Tibial nerve (tissue), 4 donors: Measurements from ENCODE around the gene IL1RL1. TPM values are rescaled to one million over a fixed set of nuclear protein-coding genes. Genes with fewer than 3 reads are reported as not detected.

Experiments used
- DNase-seq, 2 donors: peaks; one replicate each; pipeline ENCODE4 v3.0.0-alpha.2; 2019; ENCODE audit warnings: low spot score in 2 of 2
- H3K27ac ChIP-seq, 4 donors: fragments of 200-600 bp; sonication (generic) in 3 of 4; one replicate each; pipeline ENCODE4 v1.5.1; 2017 to 2019; ENCODE audit warnings: mild to moderate bottlenecking in 1 of 4
- H3K27me3 ChIP-seq, 2 donors: fragments of 200-600 bp; sonication (generic) in 1 of 2; one replicate each; pipeline versions ENCODE4 v1.5.1 to v1.6.0; 2017 to 2019
- H3K36me3 ChIP-seq, 3 donors: fragments of 200-600 bp; sonication (generic); one replicate each; pipeline ENCODE4 v1.5.1; 2018 to 2019
- H3K4me1 ChIP-seq, 4 donors: fragments of 200-600 bp; sonication (generic) in 3 of 4; one replicate each; pipeline ENCODE4 v1.5.1; 2017 to 2019
- H3K4me3 ChIP-seq, 4 donors: fragments of 200-600 bp; sonication (generic) in 3 of 4; one replicate each; pipeline ENCODE4 v1.5.1; 2017 to 2019; ENCODE audit warnings: mild to moderate bottlenecking in 1 of 4, moderate library complexity in 1 of 4
- H3K9me3 ChIP-seq, 4 donors: fragments of 200-600 bp; sonication (generic) in 3 of 4; one replicate each; pipeline ENCODE4 v1.5.1; 2017 to 2019
- EP300 ChIP-seq, 2 donors: sonication (generic); formaldehyde crosslinking; IDR thresholded peaks; one replicate each; pipeline ENCODE4 v1.6.1; 2017; ENCODE audit warnings: antibody characterized with exemption in 2 of 2, mild to moderate bottlenecking in 1 of 2
- POLR2A ChIP-seq, 2 donors: fragments of 450-650 bp; IDR thresholded peaks; one replicate each; pipeline ENCODE4 v1.6.1; 2017; ENCODE audit warnings: antibody characterized with exemption in 2 of 2, mild to moderate bottlenecking in 2 of 2, moderate library complexity in 2 of 2
- WGBS, 2 donors: methylation state at CpG; one replicate each; pipeline ENCODE4 v1.1.5; 2018; 5-methylcytosine and 5-hydroxymethylcytosine counted together
- total RNA-seq, 4 donors: library from RNA; depleted of rRNA; stranded (reverse); fragments of >200 nt; gene quantifications; one replicate each; pipeline ENCODE4 v1.1.0, GENCODE V29; 2016
- TF ChIP-seq, protein P1 (sequence below), 5 experiments: fragments of 200-600 bp in 3 of 5; fragments of 450-650 bp in 2 of 5; sonication (generic) in 3 of 5; IDR thresholded peaks; one replicate each; pipeline ENCODE4 v1.5.1; 2016 to 2019; ENCODE audit warnings: antibody characterized with exemption in 5 of 5, mild to moderate bottlenecking in 3 of 5, moderate library complexity in 2 of 5

The IL1RL1 gene
- total RNA-seq, 4 donors from 2014 or later: 3.9 to 17.7 (median 6.9) TPM

GRCh38 chr2:102344397-102344796 lies 33.0 kb downstream of the IL1RL1 start:
- no peaks in the 10 kb centered on the region for H3K27me3 ChIP-seq
- no peaks in the 10 kb centered on the region for H3K36me3 ChIP-seq
- no peak overlapping the region for H3K4me3 ChIP-seq
- DNase-seq: no peak
- no peak overlapping the region for H3K27ac ChIP-seq
- H3K4me1 ChIP-seq: no peaks in the 10 kb centered on the region
- H3K9me3 ChIP-seq: no peaks in the 10 kb centered on the region
- WGBS, 2 donors: 86 to 87% methylated on average over 3 of the region's 3 CpGs
- no peak for TF ChIP-seq POLR2A (IDR thresholded peaks at IDR 0.05)
- TF ChIP-seq EP300 (IDR thresholded peaks at IDR 0.05): no peak
- TF ChIP-seq, protein P1, sequence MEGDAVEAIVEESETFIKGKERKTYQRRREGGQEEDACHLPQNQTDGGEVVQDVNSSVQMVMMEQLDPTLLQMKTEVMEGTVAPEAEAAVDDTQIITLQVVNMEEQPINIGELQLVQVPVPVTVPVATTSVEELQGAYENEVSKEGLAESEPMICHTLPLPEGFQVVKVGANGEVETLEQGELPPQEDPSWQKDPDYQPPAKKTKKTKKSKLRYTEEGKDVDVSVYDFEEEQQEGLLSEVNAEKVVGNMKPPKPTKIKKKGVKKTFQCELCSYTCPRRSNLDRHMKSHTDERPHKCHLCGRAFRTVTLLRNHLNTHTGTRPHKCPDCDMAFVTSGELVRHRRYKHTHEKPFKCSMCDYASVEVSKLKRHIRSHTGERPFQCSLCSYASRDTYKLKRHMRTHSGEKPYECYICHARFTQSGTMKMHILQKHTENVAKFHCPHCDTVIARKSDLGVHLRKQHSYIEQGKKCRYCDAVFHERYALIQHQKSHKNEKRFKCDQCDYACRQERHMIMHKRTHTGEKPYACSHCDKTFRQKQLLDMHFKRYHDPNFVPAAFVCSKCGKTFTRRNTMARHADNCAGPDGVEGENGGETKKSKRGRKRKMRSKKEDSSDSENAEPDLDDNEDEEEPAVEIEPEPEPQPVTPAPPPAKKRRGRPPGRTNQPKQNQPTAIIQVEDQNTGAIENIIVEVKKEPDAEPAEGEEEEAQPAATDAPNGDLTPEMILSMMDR (IDR thresholded peaks at IDR 0.05): no peak

- Histone ChIP-seq H3K36me3 (no peaks in the 10 kb centered on the region), H3K4me3 (no peak overlapping the region), H3K4me1 (no peaks in the 10 kb centered on the region), H3K27ac (no peak overlapping the region), H3K9me3 (no peaks in the 10 kb centered on the region), H3K27me3 (peaks cover 0 to 5% of the 10 kb centered on the region in 2 donors)
- TF ChIP-seq POLR2A (IDR thresholded peaks at IDR 0.05): no peak
- TF ChIP-seq, protein P1 (IDR thresholded peaks at IDR 0.05): no peak
- no peak for TF ChIP-seq EP300 (IDR thresholded peaks at IDR 0.05)
- no peak for DNase-seq
- WGBS, 2 donors: 78 to 80% methylated on average over 4 of the region's 4 CpGs
Observed at GRCh38 chr2:102345329-102345920, 34.1 kb downstream of the IL1RL1 start.

GRCh38 chr2:102346381-102347130 lies 35.2 kb downstream of the IL1RL1 start:
- no peaks in the 10 kb centered on the region for H3K4me1 ChIP-seq
- no peaks in the 10 kb centered on the region for H3K36me3 ChIP-seq
- 82 to 86% methylated on average over 7 of the region's 7 CpGs for WGBS, 2 donors
- no peak overlapping the region for H3K4me3 ChIP-seq
- no peaks in the 10 kb centered on the region for H3K9me3 ChIP-seq
- peaks cover 0 to 6% of the 10 kb centered on the region in 2 donors for H3K27me3 ChIP-seq
- TF ChIP-seq, protein P1 (IDR thresholded peaks at IDR 0.05): no peak
- no peak for TF ChIP-seq EP300 (IDR thresholded peaks at IDR 0.05)
- TF ChIP-seq POLR2A (IDR thresholded peaks at IDR 0.05): no peak
- no peak for DNase-seq
- H3K27ac ChIP-seq: no peak overlapping the region

GRCh38 chr2:102350137-102350793 lies 38.9 kb downstream of the IL1RL1 start:
- Histone ChIP-seq H3K4me3 (no peak overlapping the region), H3K9me3 (no peaks in the 10 kb centered on the region), H3K27ac (no peak overlapping the region), H3K27me3 (peaks cover 0 to 6% of the 10 kb centered on the region in 2 donors), H3K4me1 (peaks cover 0 to 3% (median 0%) of the 10 kb centered on the region in 4 donors), H3K36me3 (no peaks in the 10 kb centered on the region)
- TF ChIP-seq POLR2A (IDR thresholded peaks at IDR 0.05): no peak
- TF ChIP-seq, protein P1 (IDR thresholded peaks at IDR 0.05): no peak
- no peak for TF ChIP-seq EP300 (IDR thresholded peaks at IDR 0.05)
- whole genome bisulfite sequencing, 2 donors: 30 to 50% methylated on average over 1 of the region's 1 CpG
- DNase-seq: no peak
